Putamen (tissue), 1 donor: Measurements from ENCODE around the gene INTS11.

Source experiments
- DNase-seq: peaks from one replicate; pipeline ENCODE4 v3.0.0-alpha.2; 2016; ENCODE audit warnings: low spot score

Gene INTS11

DNA sequence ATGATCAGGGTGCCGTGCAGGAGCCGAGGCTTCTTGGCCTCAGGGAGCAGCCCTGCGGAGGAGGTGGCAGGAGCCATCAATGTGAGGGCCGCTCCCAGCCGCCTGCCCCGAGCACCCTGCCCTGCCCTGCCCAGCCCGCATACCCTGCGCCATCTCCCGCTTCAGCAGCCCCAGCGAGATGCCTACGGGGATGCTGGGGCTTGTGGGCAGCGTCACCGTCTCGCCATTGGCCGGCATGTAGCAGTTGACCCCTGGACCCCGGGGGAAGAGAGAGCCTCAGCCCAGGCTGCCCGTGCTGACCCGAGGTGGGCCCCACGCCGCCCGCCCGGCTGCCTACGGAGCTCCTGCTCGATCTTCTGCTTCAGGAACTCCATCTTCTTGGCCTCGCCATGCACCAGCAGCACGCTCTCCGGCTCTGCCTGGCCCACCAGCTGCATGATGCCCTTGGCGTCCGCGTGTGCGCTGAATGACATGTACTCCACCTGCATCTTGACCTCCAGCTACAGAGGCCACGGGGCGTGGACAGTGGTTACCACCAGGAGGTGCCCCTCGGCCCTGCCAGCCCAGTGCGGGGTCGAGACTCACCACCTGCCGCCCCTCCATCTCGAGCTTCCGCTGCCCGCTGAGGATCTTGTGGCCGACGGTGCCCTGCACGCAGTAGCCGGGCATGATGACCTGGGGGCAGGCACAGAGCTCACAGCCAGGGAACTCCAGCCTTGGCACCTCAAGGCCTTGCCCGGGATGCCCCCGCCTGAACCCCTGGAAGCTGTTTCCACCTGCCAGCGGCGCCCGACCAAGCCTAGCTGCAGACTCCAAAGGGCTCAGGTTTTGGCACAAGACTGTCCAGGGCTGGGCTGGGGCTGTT, 11.8 kb downstream of the INTS11 start:
- no peak for DNase-seq

DNA sequence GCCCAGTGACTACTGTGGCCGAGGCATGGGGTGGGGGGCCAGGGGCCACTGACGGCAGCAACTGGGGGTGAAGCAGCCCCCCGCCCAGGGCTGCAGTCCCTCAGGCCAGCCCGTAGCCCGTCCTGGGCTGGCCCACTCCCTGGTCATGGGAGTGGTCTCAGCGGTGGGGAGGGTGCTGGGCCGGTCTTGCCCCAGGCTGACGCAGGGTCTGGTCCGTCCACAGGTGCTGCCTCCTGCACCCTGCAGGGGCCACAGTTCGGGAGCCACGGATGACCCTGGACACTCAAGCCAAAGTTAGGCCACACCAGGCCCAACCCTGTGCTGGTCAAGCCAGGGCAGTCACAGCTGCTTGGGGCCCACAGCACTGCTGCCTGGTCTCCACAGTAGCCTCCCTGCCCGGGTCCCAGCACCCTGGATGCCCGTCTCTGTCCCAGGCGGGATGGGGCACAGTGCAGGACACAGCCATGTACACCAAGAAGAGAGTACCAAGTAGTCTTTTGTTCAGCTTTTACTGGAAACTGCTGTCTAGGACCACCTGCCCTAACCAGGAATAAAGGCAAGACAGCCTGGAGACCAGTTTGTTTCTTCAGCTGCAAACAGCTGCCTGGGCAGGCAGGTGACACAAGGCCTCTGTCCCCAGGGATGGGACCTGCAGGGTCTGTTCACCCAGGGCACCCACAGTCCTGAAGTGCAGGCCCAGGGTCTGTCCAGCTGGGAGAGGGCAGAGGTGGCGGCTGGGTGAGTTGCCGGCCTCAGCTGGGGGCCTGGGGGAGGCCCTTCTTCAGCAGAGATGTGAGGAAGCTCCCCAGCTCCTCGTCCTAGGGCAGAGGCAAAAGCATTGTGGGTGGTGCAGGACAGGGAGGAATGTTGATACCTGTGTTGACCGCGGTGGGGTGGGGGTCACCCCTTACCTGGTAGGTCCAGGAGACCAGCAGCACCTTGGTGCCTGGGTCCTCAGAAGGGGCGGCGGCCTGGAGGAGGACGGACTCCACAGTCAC, 13.1 kb downstream of the INTS11 start:
- DNase-seq: no peak

DNA sequence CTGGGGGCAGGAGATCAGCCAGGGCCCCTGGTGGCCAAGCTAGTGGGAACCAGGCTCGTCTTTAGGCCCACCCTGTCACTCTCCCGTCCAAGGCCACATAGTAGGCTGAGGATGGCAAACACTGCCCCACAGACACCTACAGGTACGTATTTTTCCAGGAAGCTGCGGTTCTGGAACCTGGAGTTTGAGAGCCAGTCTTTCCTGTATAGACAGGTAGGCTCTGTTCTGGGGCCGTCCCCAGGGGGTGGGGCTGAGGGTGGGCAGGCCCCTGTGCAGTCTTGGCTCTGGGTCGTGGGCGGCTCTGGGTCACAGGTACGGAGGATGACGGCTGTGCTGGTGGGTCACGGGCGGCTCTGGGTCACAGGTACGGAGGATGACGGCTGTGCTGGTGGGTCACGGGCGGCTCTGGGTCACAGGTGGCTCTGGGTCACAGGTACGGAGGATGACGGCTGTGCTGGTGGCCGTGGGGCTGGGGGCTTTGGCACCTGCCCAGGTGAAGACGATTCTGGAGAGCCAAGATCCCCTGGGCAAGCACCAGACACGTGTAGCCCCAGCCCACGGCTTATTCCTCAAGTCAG, 13.9 kb downstream of the INTS11 start:
- DNase-seq: no peak

DNA sequence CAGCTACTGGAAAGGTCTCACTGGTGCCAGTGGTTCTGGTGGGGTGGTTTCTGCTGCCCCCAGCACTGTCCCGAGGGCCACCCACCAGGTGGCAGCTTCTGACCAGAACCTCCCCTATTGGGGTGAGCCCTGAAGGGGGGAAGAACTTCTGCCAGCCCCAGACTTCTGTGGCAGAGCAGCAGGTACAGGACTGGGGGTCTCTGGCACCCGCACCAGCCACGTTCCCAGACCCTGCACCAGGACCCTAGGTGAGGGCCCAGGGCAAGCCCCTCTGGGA, 14.4 kb downstream of the INTS11 start:
- DNase-seq: no peak

DNA sequence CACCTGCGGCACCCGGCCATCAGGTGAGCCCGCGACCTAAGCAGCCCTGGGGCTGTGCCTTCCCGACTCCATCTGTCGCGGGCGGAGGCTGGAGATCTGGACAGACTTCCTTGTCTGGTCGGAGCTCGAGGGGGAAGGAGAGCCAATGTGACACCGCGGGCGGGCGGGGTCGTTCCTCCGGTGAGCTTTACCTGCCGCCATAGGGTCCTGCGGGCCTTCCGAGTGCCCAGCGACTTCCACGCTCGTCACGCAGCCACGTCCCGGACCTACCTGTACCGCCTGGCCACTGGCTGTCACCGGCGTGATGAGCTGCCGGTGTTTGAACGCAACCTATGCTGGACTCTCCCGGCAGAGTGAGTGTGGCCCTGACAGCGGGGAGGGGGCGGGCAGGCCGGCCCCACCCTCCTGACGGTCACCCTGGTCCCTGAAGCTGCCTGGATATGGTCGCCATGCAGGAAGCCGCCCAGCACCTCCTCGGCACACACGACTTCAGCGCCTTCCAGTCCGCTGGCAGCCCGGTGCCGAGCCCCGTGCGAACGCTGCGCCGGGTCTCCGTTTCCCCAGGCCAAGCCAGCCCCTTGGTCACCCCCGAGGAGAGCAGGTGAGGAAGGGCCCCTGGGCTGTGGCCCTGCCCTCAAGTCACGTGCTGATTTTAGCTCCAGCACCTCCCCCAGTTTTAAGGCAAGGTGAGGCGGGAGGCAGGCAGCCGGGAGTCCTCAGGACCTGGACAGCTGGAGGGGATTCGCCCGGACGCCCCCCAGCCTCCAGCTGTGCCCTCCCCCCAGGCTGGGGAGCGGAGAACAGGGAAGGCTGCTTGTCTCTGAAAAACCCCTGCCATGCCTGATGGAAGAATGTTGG, 15.0 kb downstream of the INTS11 start:
- DNase-seq: no peak

DNA sequence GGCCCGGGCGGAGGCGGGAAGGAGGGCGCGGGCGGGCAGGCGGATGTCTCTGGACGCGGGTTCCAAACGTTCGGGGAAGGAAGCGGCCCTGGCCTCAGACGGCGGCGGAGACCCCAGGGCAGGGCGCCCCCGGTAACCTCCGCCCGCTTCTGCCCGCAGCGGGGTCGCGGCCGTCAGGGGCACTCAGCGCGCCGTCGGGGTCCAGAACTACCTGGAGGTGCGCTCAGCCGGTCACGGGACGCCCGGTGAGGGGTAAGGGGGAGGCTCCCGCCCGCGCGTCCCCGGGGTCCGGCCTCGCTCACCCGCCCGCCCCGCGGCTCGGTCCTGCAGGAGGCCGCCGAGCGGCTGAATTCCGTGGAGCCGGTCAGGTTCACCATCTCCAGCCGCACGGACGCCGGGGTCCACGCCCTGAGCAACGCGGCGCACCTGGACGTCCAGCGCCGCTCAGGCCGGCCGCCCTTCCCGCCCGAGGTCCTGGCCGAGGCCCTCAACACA, 15.7 kb downstream of the INTS11 start:
- no peak for DNase-seq

DNA sequence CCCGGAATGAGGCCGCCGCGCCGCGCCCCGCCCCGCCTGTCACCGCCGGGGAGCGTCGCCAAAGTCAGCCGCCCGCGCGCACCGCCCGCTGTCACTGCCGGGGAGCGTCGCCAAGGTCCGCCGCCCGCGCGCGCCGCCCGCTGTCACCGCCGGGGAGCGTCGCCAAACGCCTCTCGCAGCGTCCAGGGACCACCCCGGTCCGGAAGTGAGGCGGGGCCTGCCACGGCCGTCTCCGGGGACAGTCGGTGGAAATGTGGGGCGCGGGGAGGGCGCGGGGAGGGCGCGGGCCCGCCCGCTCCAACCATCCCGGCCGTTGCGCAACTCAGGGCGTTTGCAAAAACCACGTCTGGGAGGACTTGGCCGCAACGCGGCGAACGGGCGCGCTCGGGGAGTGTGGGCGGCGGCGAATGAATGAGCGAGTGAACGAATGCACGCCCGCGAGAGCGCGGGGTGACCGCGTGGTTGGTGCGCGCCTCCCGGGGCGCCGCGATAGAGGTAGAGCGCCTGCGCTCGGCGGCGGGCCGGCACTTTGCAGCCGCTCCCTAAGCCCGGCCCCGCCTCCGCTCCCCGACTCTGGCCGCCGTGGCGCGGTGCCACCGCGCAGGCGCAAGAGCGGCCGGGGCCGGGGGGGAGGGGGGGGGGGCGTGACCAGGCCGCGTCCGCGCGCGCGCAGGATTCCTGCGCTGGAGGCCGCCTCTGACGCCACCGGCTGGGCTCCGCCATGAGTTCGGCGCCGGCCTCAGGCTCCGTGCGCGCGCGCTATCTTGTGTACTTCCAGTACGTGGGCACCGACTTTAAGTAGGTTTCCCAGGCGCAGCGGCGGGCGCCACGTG, 16.3 kb downstream of the INTS11 start, which contains the start of the genes ACAP3 and PUSL1:
ACAP3 (minus strand) TSS at position 8 of the 833 bp plus-strand sequence. CDS start 115 bp downstream, outside the sequence.
PUSL1 (plus strand) TSS at position 675 of the 833 bp plus-strand sequence; CDS start at position 722, 47 bp downstream.
- peak; percentile 91 for DNase-seq

DNA sequence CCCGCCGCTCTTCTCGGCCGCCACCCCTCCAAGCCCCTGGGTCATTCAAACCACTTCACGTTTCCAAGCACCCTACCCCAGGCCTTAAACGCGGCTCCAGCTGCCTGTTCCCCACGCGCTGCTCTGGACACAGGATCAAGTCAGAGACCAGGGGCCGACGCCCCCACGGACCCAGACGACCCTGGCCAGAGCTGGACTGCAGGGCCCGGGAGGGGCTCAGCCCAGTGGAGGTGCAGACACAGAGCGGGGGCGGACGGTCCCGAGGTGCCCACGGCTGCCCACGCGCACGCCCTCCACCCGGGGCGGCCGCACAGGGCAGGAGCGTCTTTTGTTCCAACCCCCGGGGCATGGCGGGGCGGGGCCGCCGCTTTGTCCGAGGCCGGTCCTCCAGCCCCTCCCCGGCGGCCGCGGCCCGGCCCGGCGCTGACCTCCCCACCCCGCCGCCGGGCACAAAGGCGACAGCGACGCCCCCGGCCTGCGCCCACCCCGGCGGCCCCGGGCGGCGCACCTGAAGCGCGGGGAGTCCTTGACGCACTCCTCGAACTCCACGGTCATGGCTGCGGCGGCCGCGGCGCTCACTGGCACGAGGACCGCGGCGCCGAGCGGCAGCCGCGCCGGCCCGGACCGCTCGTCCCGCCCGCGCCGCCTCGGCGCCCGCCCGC, 17.1 kb downstream of the INTS11 start:
- DNase-seq: no peak

DNA sequence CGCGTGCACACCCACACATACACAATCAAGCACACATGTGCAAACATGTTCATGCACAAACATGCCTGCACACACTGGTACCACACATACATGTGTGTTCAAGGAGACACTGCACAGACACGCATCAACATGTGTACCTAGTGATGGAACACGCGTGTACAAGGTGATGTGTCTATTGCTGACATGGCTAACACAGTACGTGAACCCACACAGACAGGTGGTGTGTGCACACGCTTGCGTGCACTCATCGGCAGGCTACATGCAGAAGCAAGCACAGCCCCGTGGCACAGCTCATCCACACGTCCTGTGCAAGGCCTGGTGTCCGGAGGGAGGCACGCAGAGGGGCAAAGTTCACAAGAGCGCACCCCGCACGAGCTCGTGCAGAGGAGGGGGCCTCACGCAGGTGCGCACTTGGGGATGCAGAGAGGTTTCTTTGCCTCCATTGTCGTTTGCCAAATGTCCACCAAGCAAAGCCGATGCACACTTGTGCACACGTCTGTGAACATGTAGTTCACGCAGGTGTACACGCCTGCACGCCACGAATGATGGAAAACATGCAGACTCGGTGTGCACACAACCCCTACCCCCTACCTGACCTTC, 17.7 kb downstream of the INTS11 start:
- no peak for DNase-seq

DNA sequence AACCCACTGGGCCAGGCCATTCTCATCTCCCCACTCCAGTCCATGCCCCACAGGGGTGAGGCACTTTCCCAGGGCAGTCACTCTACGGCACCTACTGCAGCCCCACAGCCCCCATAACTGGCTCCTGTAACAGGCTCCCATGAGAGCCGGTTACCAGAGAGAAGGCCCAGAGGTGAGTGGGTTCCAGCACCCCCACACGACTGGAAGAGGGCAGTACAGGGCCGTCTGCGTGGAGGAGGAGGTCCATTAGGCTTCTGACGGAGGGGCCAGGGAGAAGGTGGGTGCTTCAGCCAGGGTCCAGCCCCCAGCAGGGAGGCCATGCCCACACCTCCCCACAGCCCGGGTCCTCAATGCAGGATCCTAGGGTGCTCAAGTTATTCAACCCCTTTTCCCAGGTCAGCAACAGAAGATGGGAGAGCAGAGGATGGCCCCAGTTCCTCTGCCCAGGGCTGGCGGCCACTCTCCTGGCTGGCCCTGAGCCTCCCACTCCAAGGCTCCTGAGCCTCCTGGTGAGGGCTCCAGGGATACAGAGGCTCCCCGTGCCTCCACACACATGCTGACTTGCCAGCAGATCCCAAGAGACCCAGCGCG, 18.3 kb downstream of the INTS11 start:
- no peak for DNase-seq

DNA sequence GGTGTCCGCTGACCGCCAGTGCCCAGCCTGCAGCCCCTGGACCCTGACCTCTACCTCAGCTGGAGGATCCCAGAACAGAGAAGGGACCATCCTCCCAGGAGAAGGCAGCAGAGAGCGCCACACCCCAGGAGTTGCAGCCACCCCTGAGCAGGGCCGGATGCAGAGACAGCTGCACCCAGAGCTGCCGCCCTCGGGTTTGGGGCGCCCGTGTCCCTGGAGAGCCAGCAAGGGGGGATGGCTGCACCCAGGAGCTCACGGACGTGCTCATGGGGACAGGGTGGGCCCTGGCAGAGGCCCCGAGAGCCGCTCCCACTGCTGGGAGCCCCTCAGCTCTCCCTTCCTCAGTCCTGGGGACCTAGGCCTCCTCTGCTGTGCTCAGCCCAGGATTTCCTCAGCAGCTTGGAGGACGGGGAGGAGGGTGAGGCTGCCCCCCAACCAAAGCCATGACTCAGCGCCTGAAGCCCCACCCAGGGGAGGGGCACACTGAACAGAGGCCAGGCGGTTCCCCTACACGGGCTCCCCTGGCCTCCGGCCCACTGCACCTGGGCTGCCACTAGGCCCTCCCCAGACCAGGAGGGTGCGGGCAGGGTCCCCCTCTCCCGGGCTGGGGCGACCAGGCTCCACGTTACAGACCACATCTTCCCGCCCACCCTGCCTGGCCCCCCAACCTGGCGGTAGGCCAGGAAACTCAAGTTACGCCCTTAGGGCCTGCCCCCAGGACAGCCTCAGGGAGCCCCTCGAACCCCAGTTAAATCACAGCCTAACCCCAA, 19.0 kb downstream of the INTS11 start:
- peak; percentile 55 for DNase-seq

DNA sequence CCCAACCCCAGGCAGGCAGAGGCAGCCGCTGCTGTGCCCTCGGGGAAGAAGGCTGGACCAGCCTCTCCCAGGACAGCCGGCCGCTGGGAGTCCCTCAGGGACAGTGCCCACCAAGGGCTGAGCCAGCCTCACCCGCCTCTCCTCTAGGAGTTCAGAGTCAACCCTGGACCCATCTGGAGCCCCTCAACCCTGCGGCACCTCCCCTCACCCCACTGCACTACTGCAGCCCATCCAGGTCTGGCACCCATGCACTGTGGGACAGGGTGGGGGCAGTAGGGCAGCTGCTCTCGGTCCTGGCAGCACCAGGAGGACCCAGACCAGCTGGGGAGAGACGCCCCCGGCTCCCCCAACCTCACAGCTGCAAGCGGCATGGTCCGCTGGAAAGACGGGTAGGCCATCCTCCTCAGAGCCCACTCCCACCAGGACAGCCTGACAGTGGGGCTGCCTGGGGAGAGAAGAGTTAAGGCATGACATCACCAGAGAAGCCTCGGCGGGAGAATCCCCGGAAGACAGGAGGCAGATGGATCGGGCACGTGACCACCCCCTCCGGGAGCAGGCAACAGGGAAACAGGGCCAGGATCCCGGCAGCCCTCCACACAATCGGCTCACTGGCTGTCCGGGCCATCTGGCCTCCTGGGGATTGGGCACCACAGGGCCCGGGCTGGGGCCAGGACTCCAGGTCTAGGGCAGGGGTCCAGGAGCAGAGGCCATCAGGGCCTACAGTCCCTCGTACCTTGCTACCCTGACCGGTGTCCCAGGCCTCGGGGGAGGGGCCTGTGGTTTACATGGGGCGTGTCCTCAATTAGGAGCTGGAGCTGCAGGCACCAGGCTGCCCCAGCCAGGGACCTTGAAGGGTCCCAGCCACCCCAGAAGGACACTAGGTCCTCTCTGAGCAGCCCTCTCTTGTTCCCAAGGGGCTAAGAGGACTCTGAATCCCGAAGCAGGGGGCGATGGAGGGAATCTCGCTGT, 19.8 kb downstream of the INTS11 start:
- peak; percentile 94 for DNase-seq

DNA sequence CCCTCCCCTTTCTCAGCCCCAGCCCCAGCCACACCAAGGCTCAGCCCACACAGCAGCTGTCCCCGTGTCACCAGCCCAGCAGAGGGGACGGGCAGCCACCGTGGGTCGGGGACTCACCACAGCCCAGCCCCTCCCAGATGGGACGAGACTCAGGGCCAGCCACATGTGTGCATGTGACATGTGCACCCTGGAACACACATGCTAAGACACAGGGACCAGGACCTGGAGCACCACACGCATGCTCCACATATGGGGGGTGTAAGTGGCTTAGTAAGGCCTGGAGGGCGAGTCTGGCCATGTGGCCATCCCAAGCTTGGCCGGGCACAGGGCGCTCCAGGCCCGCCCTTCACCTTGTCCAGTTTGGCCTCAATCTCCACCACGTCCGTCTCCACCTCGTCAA, 20.7 kb downstream of the INTS11 start:
- DNase-seq: no peak

DNA sequence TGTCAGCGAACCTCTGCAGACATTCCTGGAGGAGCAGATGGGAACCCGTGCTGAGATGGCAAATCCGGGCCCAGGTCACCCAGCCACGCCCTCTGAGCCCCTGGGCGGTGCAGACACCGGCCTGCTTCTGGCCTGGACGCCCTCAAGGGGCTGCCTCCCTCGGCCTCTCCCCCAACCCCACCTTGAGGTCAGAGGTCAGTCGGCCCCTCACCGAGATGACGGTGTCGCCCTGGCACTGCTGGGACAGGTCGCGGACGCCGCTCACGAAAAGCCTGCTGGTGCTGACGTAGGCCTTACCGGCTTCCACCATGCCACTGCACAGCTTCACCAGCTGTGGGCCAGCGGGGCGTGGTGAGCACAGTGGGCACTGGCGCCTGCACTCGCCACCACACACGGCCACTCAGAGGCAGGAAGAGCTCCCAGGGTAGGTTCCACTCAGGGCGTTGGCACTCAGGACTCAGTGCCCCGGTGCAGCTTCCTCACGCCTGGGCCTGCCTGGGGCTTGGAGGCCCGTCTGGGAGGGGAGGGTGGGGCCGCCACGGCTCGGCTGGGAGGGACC, 21.4 kb downstream of the INTS11 start:
- no peak for DNase-seq

DNA sequence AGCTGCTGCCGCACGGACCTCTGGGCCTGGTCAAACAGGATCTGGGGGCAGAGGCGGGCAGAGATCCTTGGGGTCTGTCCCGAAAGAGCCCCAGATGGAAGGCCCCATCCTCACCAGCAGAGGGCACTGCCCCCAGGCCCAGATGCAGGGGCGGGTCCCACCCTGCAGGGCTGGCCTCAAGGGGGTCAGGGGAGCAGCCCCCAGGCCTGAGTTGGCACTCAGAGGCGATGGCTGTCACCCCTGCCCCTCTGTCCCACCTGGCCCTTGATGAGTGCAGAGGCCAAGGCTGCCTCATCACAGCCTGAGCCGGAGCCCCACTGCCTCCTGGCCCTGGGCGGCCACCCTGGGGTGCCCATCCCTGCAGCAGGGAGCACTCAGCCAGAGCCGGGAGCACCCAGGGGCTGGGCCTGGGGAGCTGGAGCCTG, 22.4 kb downstream of the INTS11 start:
- DNase-seq: no peak

DNA sequence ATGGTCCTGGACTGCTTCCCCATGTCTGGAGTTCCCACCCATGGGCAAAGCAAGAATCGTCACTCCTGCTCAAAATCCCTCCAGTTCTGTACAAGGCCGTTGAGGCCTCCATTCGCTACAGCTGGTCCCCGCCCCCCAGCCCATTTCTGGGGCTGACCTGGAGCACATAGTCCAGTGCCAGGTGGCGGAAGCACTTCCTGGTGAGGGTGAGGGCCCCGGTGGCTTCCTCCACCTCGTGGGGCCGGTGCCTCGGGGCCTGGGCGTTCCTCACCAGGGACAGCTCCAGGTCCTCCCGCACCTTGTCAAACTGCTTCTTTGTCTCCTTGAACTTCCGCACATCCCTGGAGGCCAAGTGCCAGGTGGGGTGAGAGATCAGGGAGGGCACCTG, 24.1 kb downstream of the INTS11 start:
- DNase-seq: no peak
